ENCODE measurements around the gene FABP6.
"Not testable (repeated sequence)": the region's sequence is repeated elsewhere in the genome, so short reads cannot be mapped to it uniquely, and the experiment has no call there.

Gene FABP6

GRCh38 chr5:160227012-160227411 lies 2.3 kb upstream of the FABP6 start:
- H3K4me3 ChIP-seq (ENCODE audit: low read depth in 1 of 2, low read length in 2 of 2): no peak overlapping the region
- H3K36me3 ChIP-seq (ENCODE audit: control insufficient read depth in 1 of 2, insufficient read depth in 2 of 2, low read length in 2 of 2): no peaks in the 10 kb centered on the region
- no peak overlapping the region for H3K27ac ChIP-seq (ENCODE audit: low read length)
- H3K9me3 ChIP-seq (ENCODE audit: control insufficient read depth in 1 of 2, low read length in 2 of 2): no peaks in the 10 kb centered on the region
- no peaks in the 10 kb centered on the region for H3K27me3 ChIP-seq (ENCODE audit: low read depth, low read length)
- H3K4me1 ChIP-seq (ENCODE audit: control insufficient read depth in 1 of 2, insufficient read depth in 2 of 2, low read length in 2 of 2): no peaks in the 10 kb centered on the region

GRCh38 chr5:160230686-160231527 lies 1.6 kb downstream of the FABP6 start:
- no peaks in the 10 kb centered on the region for H3K9me3 ChIP-seq (ENCODE audit: control insufficient read depth in 1 of 2, low read length in 2 of 2)
- H3K4me1 ChIP-seq (ENCODE audit: control insufficient read depth in 1 of 2, insufficient read depth in 2 of 2, low read length in 2 of 2): no peaks in the 10 kb centered on the region
- no peak overlapping the region for H3K27ac ChIP-seq (ENCODE audit: low read length)
- H3K27me3 ChIP-seq (ENCODE audit: low read depth, low read length): no peaks in the 10 kb centered on the region
- no peaks in the 10 kb centered on the region for H3K36me3 ChIP-seq (ENCODE audit: control insufficient read depth in 1 of 2, insufficient read depth in 2 of 2, low read length in 2 of 2)
- no peak overlapping the region for H3K4me3 ChIP-seq (ENCODE audit: low read depth in 1 of 2, low read length in 2 of 2)

GRCh38 chr5:160231783-160232342 lies 2.6 kb downstream of the FABP6 start:
- Histone ChIP-seq H3K36me3 (ENCODE audit: control insufficient read depth in 1 of 2, insufficient read depth in 2 of 2, low read length in 2 of 2) (no peaks in the 10 kb centered on the region), H3K27ac (ENCODE audit: low read length) (no peak overlapping the region), H3K9me3 (ENCODE audit: control insufficient read depth in 1 of 2, low read length in 2 of 2) (no peaks in the 10 kb centered on the region), H3K4me3 (ENCODE audit: low read depth in 1 of 2, low read length in 2 of 2) (no peak overlapping the region), H3K27me3 (ENCODE audit: low read depth, low read length) (no peaks in the 10 kb centered on the region), H3K4me1 (ENCODE audit: control insufficient read depth in 1 of 2, insufficient read depth in 2 of 2, low read length in 2 of 2) (no peaks in the 10 kb centered on the region)

- no peak overlapping the region for H3K4me3 ChIP-seq (ENCODE audit: low read depth in 1 of 2, low read length in 2 of 2)
- H3K27me3 ChIP-seq (ENCODE audit: low read depth, low read length): no peaks in the 10 kb centered on the region
- H3K27ac ChIP-seq (ENCODE audit: low read length): no peak overlapping the region
- no peaks in the 10 kb centered on the region for H3K4me1 ChIP-seq (ENCODE audit: control insufficient read depth in 1 of 2, insufficient read depth in 2 of 2, low read length in 2 of 2)
- H3K9me3 ChIP-seq (ENCODE audit: control insufficient read depth in 1 of 2, low read length in 2 of 2): no peaks in the 10 kb centered on the region
- no peaks in the 10 kb centered on the region for H3K36me3 ChIP-seq (ENCODE audit: control insufficient read depth in 1 of 2, insufficient read depth in 2 of 2, low read length in 2 of 2)
Observed at GRCh38 chr5:160233215-160233614, 3.9 kb downstream of the FABP6 start.

- no peaks in the 10 kb centered on the region for H3K27me3 ChIP-seq (ENCODE audit: low read depth, low read length)
- no peak overlapping the region for H3K27ac ChIP-seq (ENCODE audit: low read length)
- H3K36me3 ChIP-seq (ENCODE audit: control insufficient read depth in 1 of 2, insufficient read depth in 2 of 2, low read length in 2 of 2): no peaks in the 10 kb centered on the region
- no peaks in the 10 kb centered on the region for H3K9me3 ChIP-seq (ENCODE audit: control insufficient read depth in 1 of 2, low read length in 2 of 2)
- H3K4me1 ChIP-seq (ENCODE audit: control insufficient read depth in 1 of 2, insufficient read depth in 2 of 2, low read length in 2 of 2): no peaks in the 10 kb centered on the region
- no peak overlapping the region for H3K4me3 ChIP-seq (ENCODE audit: low read depth in 1 of 2, low read length in 2 of 2)
Observed at GRCh38 chr5:160235731-160236130, 6.4 kb downstream of the FABP6 start.

GRCh38 chr5:160237571-160238093 lies 8.3 kb downstream of the FABP6 start:
- H3K4me1 ChIP-seq (ENCODE audit: control insufficient read depth in 1 of 2, insufficient read depth in 2 of 2, low read length in 2 of 2): no peaks in the 10 kb centered on the region
- H3K27ac ChIP-seq (ENCODE audit: low read length): no peak overlapping the region
- H3K4me3 ChIP-seq (ENCODE audit: low read depth in 1 of 2, low read length in 2 of 2): no peak overlapping the region
- H3K9me3 ChIP-seq (ENCODE audit: control insufficient read depth in 1 of 2, low read length in 2 of 2): no peaks in the 10 kb centered on the region
- no peaks in the 10 kb centered on the region for H3K27me3 ChIP-seq (ENCODE audit: low read depth, low read length)
- no peaks in the 10 kb centered on the region for H3K36me3 ChIP-seq (ENCODE audit: control insufficient read depth in 1 of 2, insufficient read depth in 2 of 2, low read length in 2 of 2)

GRCh38 chr5:160240350-160240749 lies 11.0 kb downstream of the FABP6 start:
- Histone ChIP-seq H3K4me3 (ENCODE audit: low read depth in 1 of 2, low read length in 2 of 2) (no peak overlapping the region), H3K27ac (ENCODE audit: low read length) (no peak overlapping the region), H3K36me3 (ENCODE audit: control insufficient read depth in 1 of 2, insufficient read depth in 2 of 2, low read length in 2 of 2) (no peaks in the 10 kb centered on the region), H3K27me3 (ENCODE audit: low read depth, low read length) (no peaks in the 10 kb centered on the region), H3K4me1 (ENCODE audit: control insufficient read depth in 1 of 2, insufficient read depth in 2 of 2, low read length in 2 of 2) (no peaks in the 10 kb centered on the region), H3K9me3 (ENCODE audit: control insufficient read depth in 1 of 2, low read length in 2 of 2) (no peaks in the 10 kb centered on the region)

- Histone ChIP-seq H3K4me1 (ENCODE audit: control insufficient read depth in 1 of 2, insufficient read depth in 2 of 2, low read length in 2 of 2) (no peaks in the 10 kb centered on the region), H3K27ac (ENCODE audit: low read length) (no peak overlapping the region), H3K36me3 (ENCODE audit: control insufficient read depth in 1 of 2, insufficient read depth in 2 of 2, low read length in 2 of 2) (no peaks in the 10 kb centered on the region)
Observed at GRCh38 chr5:160242145-160242544, 12.8 kb downstream of the FABP6 start.

GRCh38 chr5:160245506-160246086 lies 16.3 kb downstream of the FABP6 start:
- Histone ChIP-seq H3K36me3 (ENCODE audit: control insufficient read depth in 1 of 2, insufficient read depth in 2 of 2, low read length in 2 of 2) (no peaks in the 10 kb centered on the region), H3K9me3 (ENCODE audit: control insufficient read depth in 1 of 2, low read length in 2 of 2) (no peaks in the 10 kb centered on the region), H3K27me3 (ENCODE audit: low read depth, low read length) (no peaks in the 10 kb centered on the region), H3K4me1 (ENCODE audit: control insufficient read depth in 1 of 2, insufficient read depth in 2 of 2, low read length in 2 of 2) (no peaks in the 10 kb centered on the region), H3K4me3 (ENCODE audit: low read depth in 1 of 2, low read length in 2 of 2) (no peak overlapping the region), H3K27ac (ENCODE audit: low read length) (no peak overlapping the region)

More at GRCh38 chr5:160242145-160242544, 12.8 kb downstream of the FABP6 start:
- Histone ChIP-seq H3K27me3 (ENCODE audit: low read depth, low read length) (no peaks in the 10 kb centered on the region), H3K4me3 (ENCODE audit: low read depth in 1 of 2, low read length in 2 of 2) (no peak overlapping the region), H3K9me3 (ENCODE audit: control insufficient read depth in 1 of 2, low read length in 2 of 2) (no peaks in the 10 kb centered on the region)

- H3K36me3 ChIP-seq (ENCODE audit: control insufficient read depth in 1 of 2, insufficient read depth in 2 of 2, low read length in 2 of 2): peaks cover 0 to 11% of the 10 kb centered on the region in 2 donors
- H3K27me3 ChIP-seq (ENCODE audit: low read depth, low read length); H3K9me3 ChIP-seq (ENCODE audit: control insufficient read depth in 1 of 2, low read length in 2 of 2); H3K4me1 ChIP-seq (ENCODE audit: control insufficient read depth in 1 of 2, insufficient read depth in 2 of 2, low read length in 2 of 2); H3K4me3 ChIP-seq (ENCODE audit: low read depth in 1 of 2, low read length in 2 of 2); H3K27ac ChIP-seq (ENCODE audit: low read length): not testable (repeated sequence)
Observed at GRCh38 chr5:160249570-160249969, 20.3 kb downstream of the FABP6 start.

- H3K4me3 ChIP-seq (ENCODE audit: low read depth in 1 of 2, low read length in 2 of 2): no peak overlapping the region
- no peak overlapping the region for H3K27ac ChIP-seq (ENCODE audit: low read length)
- no peaks in the 10 kb centered on the region for H3K4me1 ChIP-seq (ENCODE audit: control insufficient read depth in 1 of 2, insufficient read depth in 2 of 2, low read length in 2 of 2)
- H3K36me3 ChIP-seq (ENCODE audit: control insufficient read depth in 1 of 2, insufficient read depth in 2 of 2, low read length in 2 of 2): peaks cover 0 to 12% of the 10 kb centered on the region in 2 donors
- H3K27me3 ChIP-seq (ENCODE audit: low read depth, low read length): no peaks in the 10 kb centered on the region
- H3K9me3 ChIP-seq (ENCODE audit: control insufficient read depth in 1 of 2, low read length in 2 of 2): no peaks in the 10 kb centered on the region
Observed at GRCh38 chr5:160250226-160250625, 20.9 kb downstream of the FABP6 start.
